ENCODE measurements around the gene BAG3.

- TF ChIP-seq POLR2AphosphoS5 (IDR thresholded peaks at IDR 0.05; ENCODE audit: low read depth, low read length) (no peak), TAF1 (IDR thresholded peaks at IDR 0.05; ENCODE audit: borderline replicate concordance, insufficient read depth, low read length) (no peak), SIN3A (IDR thresholded peaks at IDR 0.05; ENCODE audit: borderline replicate concordance, insufficient read depth, low read length) (no peak), REST (IDR thresholded peaks at IDR 0.05; ENCODE audit: insufficient read depth in 1 of 2, low read depth in 2 of 2, low read length in 2 of 2) (no peak), FOXP2 (optimal IDR thresholded peaks at IDR 0.05; ENCODE audit: borderline replicate concordance, extremely low read depth, extremely low read length, insufficient read depth) (no peak)
Measured at GRCh38 chr10:119611433-119611832, 39.7 kb upstream of the BAG3 start.
